ENCODE measurements around the gene IZUMO3. TPM values are rescaled to one million over a fixed set of nuclear protein-coding genes. Genes with fewer than 3 reads are reported as not detected.

The IZUMO3 gene
- total RNA-seq, 2 donors from 2014 or later: not detected

GRCh38 chr9:24572406-24572805 lies 26.7 kb upstream of the IZUMO3 start:
- DNase-seq (ENCODE audit: low spot score): no peak
- H3K27me3 ChIP-seq: no peaks in the 10 kb centered on the region
- TF ChIP-seq, protein P1, sequence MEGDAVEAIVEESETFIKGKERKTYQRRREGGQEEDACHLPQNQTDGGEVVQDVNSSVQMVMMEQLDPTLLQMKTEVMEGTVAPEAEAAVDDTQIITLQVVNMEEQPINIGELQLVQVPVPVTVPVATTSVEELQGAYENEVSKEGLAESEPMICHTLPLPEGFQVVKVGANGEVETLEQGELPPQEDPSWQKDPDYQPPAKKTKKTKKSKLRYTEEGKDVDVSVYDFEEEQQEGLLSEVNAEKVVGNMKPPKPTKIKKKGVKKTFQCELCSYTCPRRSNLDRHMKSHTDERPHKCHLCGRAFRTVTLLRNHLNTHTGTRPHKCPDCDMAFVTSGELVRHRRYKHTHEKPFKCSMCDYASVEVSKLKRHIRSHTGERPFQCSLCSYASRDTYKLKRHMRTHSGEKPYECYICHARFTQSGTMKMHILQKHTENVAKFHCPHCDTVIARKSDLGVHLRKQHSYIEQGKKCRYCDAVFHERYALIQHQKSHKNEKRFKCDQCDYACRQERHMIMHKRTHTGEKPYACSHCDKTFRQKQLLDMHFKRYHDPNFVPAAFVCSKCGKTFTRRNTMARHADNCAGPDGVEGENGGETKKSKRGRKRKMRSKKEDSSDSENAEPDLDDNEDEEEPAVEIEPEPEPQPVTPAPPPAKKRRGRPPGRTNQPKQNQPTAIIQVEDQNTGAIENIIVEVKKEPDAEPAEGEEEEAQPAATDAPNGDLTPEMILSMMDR (IDR thresholded peaks at IDR 0.05): no peak

GRCh38 chr9:24561957-24562356 lies 16.3 kb upstream of the IZUMO3 start:
- Histone ChIP-seq H3K4me3 (no peak overlapping the region), H3K36me3 (no peaks in the 10 kb centered on the region), H3K4me1 (no peaks in the 10 kb centered on the region), H3K9me3 (no peaks in the 10 kb centered on the region), H3K27me3 (no peaks in the 10 kb centered on the region), H3K27ac (no peak overlapping the region)
- TF ChIP-seq, protein P1 (IDR thresholded peaks at IDR 0.05): no peak
- DNase-seq (ENCODE audit: low spot score): no peak

More at GRCh38 chr9:24572406-24572805, 26.7 kb upstream of the IZUMO3 start:
- no peaks in the 10 kb centered on the region for H3K36me3 ChIP-seq
- H3K27ac ChIP-seq: no peak overlapping the region
- no peaks in the 10 kb centered on the region for H3K4me1 ChIP-seq
- no peaks in the 10 kb centered on the region for H3K9me3 ChIP-seq
- H3K4me3 ChIP-seq: no peak overlapping the region

GRCh38 chr9:24553183-24553552 lies 7.5 kb upstream of the IZUMO3 start:
- TF ChIP-seq, protein P1 (IDR thresholded peaks at IDR 0.05): no peak

DNA sequence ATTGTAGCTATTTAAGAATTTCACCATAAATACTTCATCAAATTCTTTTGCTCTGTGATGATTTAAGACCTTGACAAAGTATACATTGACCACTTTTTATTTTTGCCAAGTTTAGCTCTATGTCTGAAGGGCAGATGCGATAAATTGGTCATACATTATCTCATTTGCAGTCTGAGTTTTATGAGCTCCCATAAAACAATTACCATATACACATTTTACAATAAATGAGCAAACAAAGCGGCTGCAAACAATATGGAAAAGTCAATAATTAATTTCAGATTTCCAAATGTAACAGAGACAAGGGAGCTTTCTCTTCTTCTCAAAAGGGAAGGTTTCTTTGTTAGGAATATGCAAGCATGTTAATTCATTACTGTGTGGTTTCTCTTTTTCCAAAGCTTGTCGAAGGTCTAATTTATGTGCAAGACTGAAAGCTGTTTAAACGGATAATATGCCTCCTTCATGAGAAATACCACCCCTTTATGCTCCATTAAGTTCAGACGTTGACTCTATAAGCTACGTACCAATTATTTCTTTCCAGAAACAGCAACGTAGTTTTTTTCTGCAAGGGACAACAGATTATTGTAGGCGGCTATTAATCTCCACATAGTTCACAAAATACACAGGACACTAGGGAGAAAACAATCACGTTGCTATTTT lies 7.0 kb upstream of the IZUMO3 start:
- H3K27ac ChIP-seq: no peak overlapping the region
- H3K4me1 ChIP-seq: no peaks in the 10 kb centered on the region
- TF ChIP-seq, protein P1 (IDR thresholded peaks at IDR 0.05): no peak
- DNase-seq (ENCODE audit: low spot score): no peak
- H3K27me3 ChIP-seq: no peaks in the 10 kb centered on the region
- no peaks in the 10 kb centered on the region for H3K36me3 ChIP-seq
- H3K9me3 ChIP-seq: no peaks in the 10 kb centered on the region
- no peak overlapping the region for H3K4me3 ChIP-seq

More at GRCh38 chr9:24553183-24553552, 7.5 kb upstream of the IZUMO3 start:
- H3K9me3 ChIP-seq: no peaks in the 10 kb centered on the region
- H3K27me3 ChIP-seq: no peaks in the 10 kb centered on the region
- DNase-seq (ENCODE audit: low spot score): no peak
- no peak overlapping the region for H3K27ac ChIP-seq
- no peak overlapping the region for H3K4me3 ChIP-seq
- no peaks in the 10 kb centered on the region for H3K4me1 ChIP-seq
- no peaks in the 10 kb centered on the region for H3K36me3 ChIP-seq

DNA sequence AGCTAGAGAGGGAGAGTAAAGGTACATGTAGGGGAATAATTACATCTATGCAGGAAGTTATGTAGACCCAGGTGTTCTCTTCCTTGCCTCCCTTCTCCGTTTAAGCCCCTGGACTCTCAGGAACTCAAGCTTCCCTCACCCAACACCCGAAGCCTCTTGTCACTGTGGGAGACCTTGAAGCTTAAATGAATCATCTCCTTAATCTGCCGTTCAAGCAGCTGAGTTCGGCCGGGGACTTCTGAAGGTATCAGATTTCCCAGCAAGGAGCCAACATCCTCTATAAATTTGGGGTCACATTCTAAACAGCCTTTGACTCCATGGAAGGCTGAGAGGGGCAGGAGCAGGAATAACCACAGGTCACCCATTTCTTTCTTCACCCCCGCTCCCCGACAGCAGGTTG lies 412 bp downstream of the IZUMO3 start:
- TF ChIP-seq, protein P1 (IDR thresholded peaks at IDR 0.05): no peak
- no peaks in the 10 kb centered on the region for H3K36me3 ChIP-seq
- no peak overlapping the region for H3K4me3 ChIP-seq
- DNase-seq (ENCODE audit: low spot score): no peak
- H3K9me3 ChIP-seq: no peaks in the 10 kb centered on the region
- H3K27me3 ChIP-seq: no peaks in the 10 kb centered on the region
- no peaks in the 10 kb centered on the region for H3K4me1 ChIP-seq
- H3K27ac ChIP-seq: no peak overlapping the region

- no peak for DNase-seq (ENCODE audit: low spot score)
- Histone ChIP-seq H3K27me3 (no peaks in the 10 kb centered on the region), H3K4me3 (no peak overlapping the region), H3K9me3 (no peaks in the 10 kb centered on the region), H3K36me3 (no peaks in the 10 kb centered on the region), H3K27ac (no peak overlapping the region), H3K4me1 (no peaks in the 10 kb centered on the region)
- TF ChIP-seq, protein P1 (IDR thresholded peaks at IDR 0.05): no peak
Measured at GRCh38 chr9:24518545-24518944, 27.2 kb downstream of the IZUMO3 start.

Measured in right atrium auricular region (tissue), 2 donors.